OCI-LY3 (cell line): ENCODE measurements around the gene IMMT.

Source experiments
- H2AFZ ChIP-seq: fragments of 200-600, 300-600 bp; shearing (Covaris generic); 2 replicates; pipeline ENCODE4 v1.6.0; 2014; ENCODE audit warnings: antibody characterized with exemption, low read depth, low read length
- H3K27ac ChIP-seq: fragments of 200-600, 300-600 bp; sonication (generic); 2 replicates; pipeline ENCODE4 v1.5.1; 2014; ENCODE audit warnings: mild to moderate bottlenecking, low read length, moderate library complexity, mixed read lengths
- H3K27me3 ChIP-seq: fragments of 200-600, 300-600 bp; sonication (generic); 2 replicates; pipeline ENCODE4 v1.6.1; 2014; ENCODE audit warnings: low read depth, low read length, mixed read lengths
- H3K36me3 ChIP-seq: fragments of 200-600, 300-600 bp; sonication (generic); replicated peaks from 2 replicates; pipeline ENCODE3; 2014; ENCODE audit warnings: low read depth, low read length, mixed read lengths
- H3K4me1 ChIP-seq: fragments of 300-600, 200-600 bp; sonication (generic); 2 replicates; pipeline ENCODE4 v1.6.1; 2014; ENCODE audit warnings: low read length, mixed read lengths
- H3K4me2 ChIP-seq: fragments of 200-600, 300-600 bp; sonication (generic); 2 replicates; pipeline ENCODE4 v1.6.1; 2014; ENCODE audit warnings: low read length, mixed read lengths
- H3K4me3 ChIP-seq: fragments of 300-600, 200-600 bp; sonication (generic); 2 replicates; pipeline ENCODE4 v1.5.1; 2014; ENCODE audit warnings: antibody characterized with exemption, mild to moderate bottlenecking, low read length, moderate library complexity
- H3K79me2 ChIP-seq: fragments of 300-600, 200-600 bp; shearing (Covaris generic); 2 replicates; pipeline ENCODE4 v1.6.1; 2014; ENCODE audit warnings: mild to moderate bottlenecking, low read length, mixed read lengths
- H3K9ac ChIP-seq: fragments of 300-600, 200-600 bp; shearing (Covaris generic); 2 replicates; pipeline ENCODE4 v1.6.0; 2014; ENCODE audit warnings: mild to moderate bottlenecking, low read length, moderate library complexity
- H3K9me3 ChIP-seq: fragments of 200-600, 300-600 bp; shearing (Covaris generic); 2 replicates; pipeline ENCODE4 v1.6.1; 2014; ENCODE audit warnings: low read length, mixed read lengths; ENCODE audit not compliant: insufficient read depth
- H4K20me1 ChIP-seq: fragments of 200-600, 300-600 bp; sonication (generic); 2 replicates; pipeline ENCODE4 v1.6.1; 2016; ENCODE audit warnings: low read length, mixed read lengths; ENCODE audit not compliant: insufficient read depth
- CTCF ChIP-seq: fragments of 200-600, 300-600 bp; sonication (generic); IDR thresholded peaks from 2 replicates; pipeline ENCODE4 v1.5.1; 2014; ENCODE audit warnings: antibody characterized with exemption, low read length, low read depth
- EZH2phosphoT487 ChIP-seq: fragments of 200-600 bp; shearing (Covaris generic); IDR thresholded peaks from 2 replicates; pipeline ENCODE4 v1.6.1; 2018; ENCODE audit warnings: antibody characterized with exemption, mixed run types, low read depth

The IMMT gene

DNA sequence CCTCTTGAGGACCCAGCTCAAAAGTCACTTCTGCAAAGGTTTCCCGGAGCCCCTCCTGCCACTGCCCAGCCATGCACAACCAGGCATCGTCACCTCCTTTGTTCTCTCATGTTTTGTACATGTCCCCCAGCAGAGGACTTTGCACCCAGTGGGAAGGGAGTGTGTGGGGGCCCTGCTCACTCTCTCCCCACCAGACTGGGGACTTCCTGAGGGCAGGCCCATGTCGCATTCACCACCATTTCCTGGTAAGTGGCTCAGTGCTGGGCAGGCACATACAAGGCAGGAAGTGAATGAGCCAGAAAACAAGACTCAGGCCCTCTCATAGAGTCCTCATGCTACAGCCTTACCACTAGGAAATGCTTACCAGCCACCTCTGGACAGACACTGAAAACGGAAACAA is 22.9 kb upstream of the IMMT start:
- Histone ChIP-seq H3K4me3 (no peak overlapping the region), H3K79me2 (no peaks in the 10 kb centered on the region), H2AFZ (no peak overlapping the region), H3K4me2 (no peak overlapping the region), H3K4me1 (no peaks in the 10 kb centered on the region), H3K9ac (no peak overlapping the region), H3K36me3 (peaks cover 12% of the 10 kb centered on the region), H3K27ac (no peak overlapping the region), H3K9me3 (no peaks in the 10 kb centered on the region), H3K27me3 (no peaks in the 10 kb centered on the region), H4K20me1 (no peaks in the 10 kb centered on the region)
- no peak for TF ChIP-seq EZH2phosphoT487
- no peak for TF ChIP-seq CTCF

- H3K9ac ChIP-seq = no peak overlapping the region
Observed at GRCh38 chr2:86216575-86217555, 21.6 kb upstream of the IMMT start.

DNA sequence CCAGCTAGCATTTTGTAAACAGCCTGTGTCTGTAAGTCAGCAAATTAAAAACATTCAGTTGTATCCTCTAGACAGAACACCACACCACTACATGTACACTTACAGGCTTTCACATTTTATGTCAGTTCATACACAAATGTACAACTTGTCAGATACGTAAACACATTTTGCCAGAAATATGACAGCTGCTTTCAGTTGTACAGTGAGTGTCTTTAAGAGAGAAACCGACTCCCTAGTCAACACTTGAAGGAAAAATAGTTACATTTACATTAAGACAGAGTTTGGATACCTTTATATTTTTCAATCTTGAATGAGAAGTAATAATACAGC is 19.2 kb upstream of the IMMT start:
- Histone ChIP-seq H3K27me3 (no peaks in the 10 kb centered on the region), H3K4me1 (peaks cover 7% of the 10 kb centered on the region), H2AFZ (no peak overlapping the region), H3K36me3 (peaks cover 33% of the 10 kb centered on the region), H3K79me2 (no peaks in the 10 kb centered on the region), H3K9me3 (no peaks in the 10 kb centered on the region), H3K4me3 (no peak overlapping the region), H3K9ac (no peak overlapping the region), H3K4me2 (no peak overlapping the region), H4K20me1 (no peaks in the 10 kb centered on the region; the same call in 1 of the 2 replicates), H3K27ac (no peak overlapping the region)
- TF ChIP-seq EZH2phosphoT487 (no peak), CTCF (no peak)

More at GRCh38 chr2:86216575-86217555, 21.6 kb upstream of the IMMT start:
- Histone ChIP-seq H3K4me2 (no peak overlapping the region), H2AFZ (no peak overlapping the region), H3K4me1 (no peaks in the 10 kb centered on the region), H3K36me3 (peaks cover 20% of the 10 kb centered on the region), H3K27me3 (no peaks in the 10 kb centered on the region), H3K27ac (no peak overlapping the region), H3K79me2 (no peaks in the 10 kb centered on the region), H4K20me1 (no peaks in the 10 kb centered on the region), H3K9me3 (no peaks in the 10 kb centered on the region), H3K4me3 (no peak overlapping the region)
- TF ChIP-seq CTCF (no peak), EZH2phosphoT487 (no peak)

DNA sequence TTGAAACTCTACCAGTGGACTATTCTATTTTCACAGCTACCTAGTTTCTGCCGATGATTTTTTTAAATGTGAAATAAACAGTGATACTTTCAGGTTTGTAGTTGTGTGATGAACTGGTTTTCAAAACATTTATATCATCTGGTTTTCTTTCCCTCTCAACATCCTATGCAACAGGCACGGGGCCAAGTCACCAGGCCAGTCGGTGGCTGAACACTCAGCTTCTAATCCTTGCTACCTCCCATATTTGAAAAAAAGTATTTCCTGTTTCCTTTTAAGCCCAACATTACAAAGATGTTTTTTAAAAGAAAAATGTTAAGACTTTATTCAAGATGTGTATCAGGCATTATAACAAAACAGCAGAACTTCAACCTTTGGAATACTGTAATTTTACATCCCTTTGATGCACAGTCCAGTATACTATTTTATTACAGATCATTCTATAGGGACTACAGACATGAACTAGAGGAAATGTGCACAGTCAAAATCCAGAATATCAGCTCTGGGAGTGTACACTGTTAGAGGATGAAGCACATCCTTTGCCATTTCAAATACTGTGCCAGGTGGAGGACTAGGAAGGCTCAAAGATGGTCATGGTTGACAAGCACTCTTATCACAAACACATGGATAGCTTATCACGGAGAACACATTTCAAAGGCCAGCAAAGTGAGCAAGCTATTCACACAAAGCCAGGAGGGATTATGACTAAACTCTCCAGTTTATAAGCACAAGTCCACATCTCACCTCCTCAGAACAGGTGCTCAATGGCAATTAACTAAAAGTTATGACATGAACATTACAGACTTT is 18.6 kb upstream of the IMMT start:
- Histone ChIP-seq H3K4me3 (no peak overlapping the region), H3K9me3 (no peaks in the 10 kb centered on the region), H3K4me1 (peaks cover 7% of the 10 kb centered on the region), H2AFZ (no peak overlapping the region), H3K9ac (no peak overlapping the region), H3K79me2 (no peaks in the 10 kb centered on the region), H3K27ac (no peak overlapping the region), H4K20me1 (no peaks in the 10 kb centered on the region; the same call in 1 of the 2 replicates), H3K36me3 (peaks cover 39% of the 10 kb centered on the region), H3K4me2 (no peak overlapping the region), H3K27me3 (no peaks in the 10 kb centered on the region)
- TF ChIP-seq CTCF (no peak), EZH2phosphoT487 (no peak)
